ENCODE measurements around the gene PTPRN2.

Gene PTPRN2

GRCh38 chr7:158018971-158019645 is 568.5 kb downstream of the PTPRN2 start:
- no peak for TF ChIP-seq CTCF (IDR thresholded peaks at IDR 0.05; ENCODE audit: low read depth, low read length, missing control alignments)
- no peak overlapping the region for H3K4me3 ChIP-seq (ENCODE audit: low read depth, low read length)
- DNase-seq (ENCODE audit: low read depth): no peak

- TF ChIP-seq CTCF (IDR thresholded peaks at IDR 0.05; ENCODE audit: low read depth, low read length, missing control alignments): no peak
- DNase-seq (ENCODE audit: low read depth): no peak
- H3K4me3 ChIP-seq (ENCODE audit: low read depth, low read length): no peak overlapping the region
These were observed 569.4 kb downstream of the PTPRN2 start for GRCh38 chr7:158018098-158018762.

- no peak overlapping the region for H3K4me3 ChIP-seq (ENCODE audit: low read depth, low read length)
- DNase-seq (ENCODE audit: low read depth): no peak
- no peak for TF ChIP-seq CTCF (IDR thresholded peaks at IDR 0.05; ENCODE audit: low read depth, low read length, missing control alignments)
These were observed 570.2 kb downstream of the PTPRN2 start for GRCh38 chr7:158017111-158018097.

GRCh38 chr7:158016180-158017097 is 571.2 kb downstream of the PTPRN2 start:
- TF ChIP-seq CTCF (IDR thresholded peaks at IDR 0.05; ENCODE audit: low read depth, low read length, missing control alignments): no peak

GRCh38 chr7:158015403-158016179 is 572.0 kb downstream of the PTPRN2 start:
- no peak overlapping the region for H3K4me3 ChIP-seq (ENCODE audit: low read depth, low read length)
- no peak for DNase-seq (ENCODE audit: low read depth)
- TF ChIP-seq CTCF (IDR thresholded peaks at IDR 0.05; ENCODE audit: low read depth, low read length, missing control alignments): no peak

More at GRCh38 chr7:158016180-158017097, 571.2 kb downstream of the PTPRN2 start:
- H3K4me3 ChIP-seq (ENCODE audit: low read depth, low read length): no peak overlapping the region
- no peak for DNase-seq (ENCODE audit: low read depth)
